K562 (cell line): ENCODE data around the gene SAFB. TPM values are rescaled to one million over a fixed set of nuclear protein-coding genes. Genes with fewer than 3 reads are reported as not detected.

Source experiments
- ATAC-seq: fragments of 200-7000 bp; cut with Tn5 transposase; 3 replicates; pipeline ENCODE4 v1.9.1; 2020; ENCODE audit warnings: moderate library complexity
- BruUV-seq: library from RNA; stranded (reverse); fragments of 400-500 nt; replicated peaks from 2 replicates; lab custom pipeline; 2021; lab: Mats Ljungman, UMichigan
- CTCF ChIA-PET: fragments of 300-600 bp; formaldehyde crosslinking; extraction: SDS; loops from one replicate; lab custom pipeline; 2021; ENCODE audit warnings: low intra/inter-chr PET ratio; lab: Yijun Ruan, JAX
- POLR2A ChIA-PET: fragments of 300-600, 350-650 bp; sonication (Branson Sonifier 250); formaldehyde crosslinking; extraction: SDS; loops from one replicate; lab custom pipeline; 2021; ENCODE audit warnings: antibody characterized with exemption, inconsistent platforms; lab: Yijun Ruan, JAX
- DNase-seq, 4 experiments: peaks; one replicate each; pipeline versions ENCODE4 v3.0.0 to v3.0.0-alpha.2; 2011 to 2018; ENCODE audit warnings: low spot score in 3 of 4, mixed read lengths in 3 of 4; ENCODE audit errors: extremely low read depth in 1 of 4
- FAIRE-seq: peaks from 2 replicates; lab custom pipeline; 2011; peaks lifted over from hg19 to GRCh38; lab: Jason Lieb, UNC
- H2AFZ ChIP-seq: 2 replicates; pipeline ENCODE4 v1.6.0; 2011; ENCODE audit warnings: low read depth, low read length, control low read depth, inconsistent platforms
- H3K27ac ChIP-seq: fragments of 200-600 bp; 3 replicates; pipeline ENCODE4 v1.8.0; 2011; ENCODE audit warnings: low read depth, mild to moderate bottlenecking, control low read depth, inconsistent platforms, low read length, moderate library complexity, mixed read lengths; ENCODE audit errors: extremely low read depth
- H3K27me3 ChIP-seq, 2 experiments: fragments of 300-600 bp in 1 of 2; 2 replicates in 1 of 2; 3 replicates in 1 of 2; pipeline versions ENCODE4 v1.6.0 to v1.8.0; 2011; ENCODE audit warnings: inconsistent platforms in 2 of 2, low read length in 2 of 2, mild to moderate bottlenecking in 1 of 2, mixed read lengths in 1 of 2, moderate library complexity in 1 of 2; ENCODE audit not compliant: control insufficient read depth in 2 of 2, insufficient read depth in 2 of 2
- H3K36me3 ChIP-seq: fragments of 300-600 bp; 3 replicates; pipeline ENCODE4 v1.8.0; 2011; ENCODE audit warnings: mild to moderate bottlenecking, low read length, inconsistent platforms; ENCODE audit not compliant: control insufficient read depth, insufficient read depth
- H3K4me1 ChIP-seq, 2 experiments: fragments of 200-600 bp in 1 of 2; replicated peaks in 1 of 2; 2 replicates in 1 of 2; 3 replicates in 1 of 2; pipeline versions ENCODE4 v1.5.1 to v1.8.0; 2011; ENCODE audit warnings: inconsistent platforms in 2 of 2, low read length in 2 of 2, mild to moderate bottlenecking in 1 of 2, mixed read lengths in 1 of 2, moderate library complexity in 1 of 2; ENCODE audit not compliant: control insufficient read depth in 2 of 2, insufficient read depth in 2 of 2
- H3K4me2 ChIP-seq: 2 replicates; pipeline ENCODE4 v1.6.1; 2011; ENCODE audit warnings: low read length, control low read depth, inconsistent platforms, mixed read lengths; ENCODE audit not compliant: insufficient read depth
- H3K4me3 ChIP-seq: fragments of 200-600 bp; sonication (generic), shearing (Covaris generic); 2 replicates; pipeline ENCODE4 v1.5.1; 2016; ENCODE audit warnings: control low read depth, inconsistent platforms
- H3K79me2 ChIP-seq: fragments of 200-600 bp; 3 replicates; pipeline ENCODE4 v1.8.0; 2011; ENCODE audit warnings: low read length, inconsistent platforms; ENCODE audit not compliant: control insufficient read depth, insufficient read depth
- H3K9ac ChIP-seq, 2 experiments: 2 replicates each; pipeline versions ENCODE4 v1.6.0 to v1.6.1; 2011; ENCODE audit warnings: low read depth in 2 of 2, low read length in 2 of 2, control low read depth in 1 of 2, inconsistent platforms in 1 of 2, mild to moderate bottlenecking in 1 of 2, mixed read lengths in 1 of 2; ENCODE audit not compliant: insufficient read depth in 1 of 2
- H3K9me1 ChIP-seq: one replicate; pipeline ENCODE4 v1.6.0; 2011; ENCODE audit warnings: inconsistent platforms, mild to moderate bottlenecking, low read length, moderate library complexity; ENCODE audit not compliant: control insufficient read depth, insufficient read depth
- H3K9me3 ChIP-seq: replicated peaks from 2 replicates; pipeline ENCODE4 v1.5.1; 2011; ENCODE audit warnings: low read depth, low read length, inconsistent platforms; ENCODE audit not compliant: control insufficient read depth, insufficient read depth
- H4K20me1 ChIP-seq: replicated peaks from 2 replicates; pipeline ENCODE4 v1.6.1; 2011; ENCODE audit warnings: low read length, inconsistent platforms, mixed read lengths; ENCODE audit not compliant: control insufficient read depth, insufficient read depth
- E2F5 ChIP-seq: sonication (generic); formaldehyde crosslinking; IDR thresholded peaks from 2 replicates; pipeline ENCODE4 v1.8.0; 2022; ENCODE audit warnings: mild to moderate bottlenecking, missing genetic modification reagents
- HINFP ChIP-seq: fragments of 450-650 bp; conservative IDR thresholded peaks from 2 replicates; pipeline ENCODE4 v1.6.1; 2016; ENCODE audit warnings: missing genetic modification characterization, low read depth, mild to moderate bottlenecking, control low read depth, missing compliant biosample characterization
- HMGN3 ChIP-seq: IDR thresholded peaks from 2 replicates; pipeline ENCODE4 v1.6.1; 2011; ENCODE audit warnings: borderline replicate concordance, low read depth, mild to moderate bottlenecking, mixed read lengths, low read length; ENCODE audit not compliant: insufficient read length; ENCODE audit errors: extremely low read depth
- MEF2A ChIP-seq: IDR thresholded peaks from 2 replicates; pipeline ENCODE4 v1.6.1; 2011; ENCODE audit warnings: low read depth, mild to moderate bottlenecking, low read length, moderate library complexity; ENCODE audit not compliant: control insufficient read depth
- PATZ1 ChIP-seq: fragments of 250-450 bp; sonication (Bioruptor Pico); IDR thresholded peaks from 2 replicates; pipeline ENCODE4 v1.5.0; 2020; ENCODE audit warnings: mild to moderate bottlenecking, borderline replicate concordance
- PCBP1 ChIP-seq: fragments of 200-400 bp; formaldehyde crosslinking; IDR thresholded peaks from 2 replicates; pipeline ENCODE4 v1.6.1; 2018; ENCODE audit warnings: mild to moderate bottlenecking, low read depth, low read length; ENCODE audit not compliant: poor library complexity, severe bottlenecking
- PRPF4 ChIP-seq: fragments of 200-400 bp; formaldehyde crosslinking; IDR thresholded peaks from one replicate; pipeline ENCODE4 v1.6.1; 2017; ENCODE audit warnings: low read length, low read depth, mild to moderate bottlenecking; ENCODE audit not compliant: insufficient read depth, poor library complexity, severe bottlenecking
- RCOR1 ChIP-seq, 2 experiments: IDR thresholded peaks; 2 replicates each; pipeline ENCODE4 v1.6.1; 2012; ENCODE audit warnings: low read depth in 2 of 2, low read length in 2 of 2, borderline replicate concordance in 1 of 2, improper control_type of control experiment in 1 of 2
- RUNX1 ChIP-seq: sonication (generic); IDR thresholded peaks from 2 replicates; pipeline ENCODE4 v1.6.1; 2016; ENCODE audit warnings: antibody characterized with exemption, low read depth
- STAG1 ChIP-seq: sonication (generic); formaldehyde crosslinking; IDR thresholded peaks from 2 replicates; pipeline ENCODE4 v1.5.0; 2020; ENCODE audit warnings: missing genetic modification reagents, borderline replicate concordance
- ZBTB34 ChIP-seq: fragments of 250-450 bp; sonication (Bioruptor Pico); IDR thresholded peaks from 2 replicates; pipeline ENCODE4 v1.8.0; 2021; ENCODE audit warnings: mild to moderate bottlenecking, moderate library complexity
- WGBS: fragments of 100-300 bp; shearing (Covaris generic); methylation state at CpG from one replicate; pipeline ENCODE4 v1.1.6; 2016; ENCODE audit warnings: low coverage, mixed read lengths; ENCODE audit not compliant: insufficient coverage; ENCODE audit errors: missing lambda C conversion rate; 5-methylcytosine and 5-hydroxymethylcytosine counted together
- in situ Hi-C: fragments of 300-500 bp; cut with MboI; formaldehyde crosslinking; loops from 4 replicates; pipeline ENCODE4 v1.15.0; 2018; ENCODE audit warnings: inconsistent platforms, mixed read lengths
- intact Hi-C: fragments of 100-400 bp; cut with micrococcal nuclease; formaldehyde crosslinking; loops from 2 replicates; pipeline ENCODE4 v1.14.2; 2022
- polyA plus RNA-seq, 8 experiments: library from polyadenylated mRNA; depleted of rRNA in 4 of 8; stranded (reverse) in 5 of 8; unstranded in 3 of 8; fragments of >200 nt; fragmentation: Nextera tagmentation in 2 of 8; fragmentation: Illumina TruSeq in 1 of 8; extraction: Ambion mirVana in 2 of 8; extraction: Trizol in 1 of 8; gene quantifications; 2 replicates each; pipeline versions ENCODE4 v1.2.1 to v1.2.3, GENCODE V29; 2011 to 2014; ENCODE audit warnings: inconsistent platforms in 1 of 8, missing spikeins in 1 of 8
- total RNA-seq, 7 experiments: library from RNA; depleted of rRNA in 6 of 7; stranded (reverse); fragments of >200 nt in 6 of 7; fragmentation: Illumina TruSeq in 2 of 7; extraction: Trizol in 2 of 7; gene quantifications; 2 replicates each; pipeline versions ENCODE4 v1.2.1 to v1.2.3, GENCODE V29; 2011 to 2021; ENCODE audit warnings: low replicate concordance in 1 of 7

The SAFB gene
- total and polyA plus RNA-seq, 9 of the 15 experiments (the other 6 are each of a cell fraction or from before 2014, with no cell fraction given) = 1.1 to 151 (median 83.1) TPM

- in situ Hi-C loops = no loop called here
- Histone ChIP-seq H3K36me3 (peaks cover 59% of the 10 kb centered on the region), H3K4me1 (peaks cover 17 to 75% of the 10 kb centered on the region in 2 experiments), H3K27ac (peak overlapping the region; percentile 96), H3K4me3 (peak overlapping the region; percentile 100), H3K9ac (peak overlapping the region; percentile 94 to 98), H3K27me3 (no peaks in the 10 kb centered on the region), H3K9me3 (no peaks in the 10 kb centered on the region), H3K4me2 (peak overlapping the region; percentile 93), H4K20me1 (peaks cover 48% of the 10 kb centered on the region), H3K9me1 (peaks cover 17% of the 10 kb centered on the region), H2AFZ (no peak overlapping the region), H3K79me2 (peaks cover 60% of the 10 kb centered on the region)
- CTCF ChIA-PET = interaction anchor here (0.6 to 0.9 kb wide), 2 partner anchors 29 to 76 kb away, joined by 3 to 4 read pairs; partner anchors contain the start of genes CATSPERD and LONP1
- BruUV-seq = TSS peak; percentile 87
- under 1% methylated on average over 51 of the region's 54 CpGs for WGBS
- FAIRE-seq = peak; percentile 11
- peak; percentile 8 for ATAC-seq
- DNase-seq = peak; percentile 62 to 68 (median 64)
- intact Hi-C loops = loop anchor here (2.0 kb wide), 1 partner anchor 100 kb away; the partner anchor contains the start of gene DUS3L
- POLR2A ChIA-PET = interaction anchor here (0.5 to 3.0 kb wide), 18 partner anchors 9 to 900 kb away, joined by 3 to 31 read pairs (median 6); partner anchors contain the start of genes CATSPERD, DUS3L, LONP1 and MICOS13
- TF ChIP-seq RUNX1 (peak; percentile 59; the same call in 1 of the 2 replicates), ZBTB34 (CRISPR knock-in tag) (no peak), HMGN3 (no peak), E2F5 (CRISPR knock-in tag) (peak; percentile 23; the same call in 1 of the 2 replicates), MEF2A (no peak), PATZ1 (CRISPR knock-in tag) (peak; percentile 71; the same call in 1 of the 2 replicates), HINFP (tag) (no peak), STAG1 (no peak), PRPF4 (peak; percentile 64), PCBP1 (peak; percentile 90), RCOR1 (IDR thresholded peaks at IDR 0.05; ENCODE audit: borderline replicate concordance in 1 of 2, low read depth in 2 of 2, low read length in 2 of 2) (no peak)
Observed at GRCh38 chr19:5690955-5691821, 68.3 kb downstream of the SAFB start.
